AG09309 (cell line): Measurements from ENCODE around the gene EIF4E3.

Source experiments
- DNase-seq: peaks from one replicate; pipeline ENCODE4 v3.0.0-alpha.2; 2010; ENCODE audit warnings: low read depth
- H3K4me3 ChIP-seq: 2 replicates; pipeline ENCODE4 v1.5.1; 2011; ENCODE audit warnings: mild to moderate bottlenecking, low read depth, low read length, moderate library complexity; ENCODE audit not compliant: control insufficient read depth
- CTCF ChIP-seq: IDR thresholded peaks from 2 replicates; pipeline ENCODE4 v1.5.1; 2011; ENCODE audit warnings: mild to moderate bottlenecking, low read depth, low read length, inconsistent platforms; ENCODE audit not compliant: insufficient read depth, control insufficient read depth; ENCODE audit errors: missing control alignments

EIF4E3 gene

GRCh38 chr3:71650372-71650771 is 74.8 kb downstream of the EIF4E3 start:
- no peak for DNase-seq
- no peak for TF ChIP-seq CTCF

GRCh38 chr3:71649757-71650156 is 75.4 kb downstream of the EIF4E3 start:
- no peak overlapping the region for H3K4me3 ChIP-seq
- no peak for TF ChIP-seq CTCF
- DNase-seq, result no peak

More at GRCh38 chr3:71650372-71650771, 74.8 kb downstream of the EIF4E3 start:
- no peak overlapping the region for H3K4me3 ChIP-seq

GRCh38 chr3:71647751-71648150 is 77.5 kb downstream of the EIF4E3 start:
- no peak for DNase-seq
- no peak for TF ChIP-seq CTCF
- no peak overlapping the region for H3K4me3 ChIP-seq

GRCh38 chr3:71646971-71647370 is 78.2 kb downstream of the EIF4E3 start:
- TF ChIP-seq CTCF, result no peak
- no peak overlapping the region for H3K4me3 ChIP-seq
- no peak for DNase-seq

- no peak overlapping the region for H3K4me3 ChIP-seq
- TF ChIP-seq CTCF, result no peak
- no peak for DNase-seq
These were observed 80.1 kb downstream of the EIF4E3 start for GRCh38 chr3:71645140-71645539.

GRCh38 chr3:71641674-71642073 is 83.5 kb downstream of the EIF4E3 start:
- H3K4me3 ChIP-seq, result no peak overlapping the region
- no peak for TF ChIP-seq CTCF
- DNase-seq, result no peak
